ENCODE data around the gene EXOC3L4.
"Not testable (repeated sequence)": the region's sequence is repeated elsewhere in the genome, so short reads cannot be mapped to it uniquely, and the experiment has no call there.

The EXOC3L4 gene

DNA sequence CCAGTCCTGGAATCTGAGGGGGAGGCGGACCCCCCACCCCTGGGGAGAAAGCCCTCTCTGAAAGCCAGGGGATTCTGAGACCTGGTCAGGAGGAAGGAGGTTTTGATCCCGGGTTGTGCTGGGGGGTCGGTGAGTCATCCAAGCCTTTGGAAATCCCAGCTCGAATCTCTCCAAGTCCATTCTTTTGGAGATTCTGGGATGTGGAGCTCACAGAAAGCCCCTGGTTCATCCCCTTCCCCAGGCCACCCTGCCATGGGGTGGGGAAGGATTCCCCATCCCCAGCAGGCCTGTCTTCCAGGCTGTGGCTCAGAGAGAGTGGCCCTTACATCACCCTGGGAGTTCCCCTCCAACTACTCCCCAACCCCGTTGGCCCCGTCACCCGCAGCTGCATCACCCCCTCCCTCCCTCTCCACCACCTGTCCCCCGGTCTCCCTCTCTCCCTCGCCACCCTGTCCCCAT, 14.3 kb downstream of the EXOC3L4 start:
- no peak for DNase-seq

GRCh38 chr14:103109535-103110441, 15.3 kb downstream of the EXOC3L4 start:
- DNase-seq: no peak

DNA sequence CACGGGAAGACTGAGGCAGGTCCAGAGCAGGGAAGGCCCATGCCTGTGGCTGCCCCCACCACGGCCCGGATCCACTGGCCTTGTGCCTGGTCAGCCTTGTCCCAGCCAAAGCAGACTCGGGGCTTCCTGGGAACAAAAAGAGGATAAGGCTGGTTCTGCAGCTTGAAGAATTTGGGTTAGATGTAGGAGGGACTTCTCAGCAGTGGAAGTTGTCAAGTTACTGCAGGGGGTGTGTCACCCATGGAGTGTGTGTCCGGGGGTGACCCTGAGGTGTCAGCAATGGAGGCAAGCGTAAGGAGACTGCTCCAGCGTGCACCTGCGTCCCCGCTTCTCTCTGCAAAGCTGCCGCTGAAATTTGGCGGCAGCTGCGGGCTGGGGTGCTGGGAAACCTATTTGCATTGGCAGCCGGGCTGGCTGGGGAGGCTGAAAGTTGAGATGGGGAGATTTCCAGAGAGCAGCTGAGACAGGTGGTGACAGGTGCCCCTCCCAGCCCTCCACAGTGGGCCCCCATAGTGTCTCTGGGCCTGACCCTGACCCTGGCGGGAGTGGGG, 16.2 kb downstream of the EXOC3L4 start:
- DNase-seq: no peak

- DNase-seq: no peak
Measured at GRCh38 chr14:103111232-103111868, 16.8 kb downstream of the EXOC3L4 start.

DNA sequence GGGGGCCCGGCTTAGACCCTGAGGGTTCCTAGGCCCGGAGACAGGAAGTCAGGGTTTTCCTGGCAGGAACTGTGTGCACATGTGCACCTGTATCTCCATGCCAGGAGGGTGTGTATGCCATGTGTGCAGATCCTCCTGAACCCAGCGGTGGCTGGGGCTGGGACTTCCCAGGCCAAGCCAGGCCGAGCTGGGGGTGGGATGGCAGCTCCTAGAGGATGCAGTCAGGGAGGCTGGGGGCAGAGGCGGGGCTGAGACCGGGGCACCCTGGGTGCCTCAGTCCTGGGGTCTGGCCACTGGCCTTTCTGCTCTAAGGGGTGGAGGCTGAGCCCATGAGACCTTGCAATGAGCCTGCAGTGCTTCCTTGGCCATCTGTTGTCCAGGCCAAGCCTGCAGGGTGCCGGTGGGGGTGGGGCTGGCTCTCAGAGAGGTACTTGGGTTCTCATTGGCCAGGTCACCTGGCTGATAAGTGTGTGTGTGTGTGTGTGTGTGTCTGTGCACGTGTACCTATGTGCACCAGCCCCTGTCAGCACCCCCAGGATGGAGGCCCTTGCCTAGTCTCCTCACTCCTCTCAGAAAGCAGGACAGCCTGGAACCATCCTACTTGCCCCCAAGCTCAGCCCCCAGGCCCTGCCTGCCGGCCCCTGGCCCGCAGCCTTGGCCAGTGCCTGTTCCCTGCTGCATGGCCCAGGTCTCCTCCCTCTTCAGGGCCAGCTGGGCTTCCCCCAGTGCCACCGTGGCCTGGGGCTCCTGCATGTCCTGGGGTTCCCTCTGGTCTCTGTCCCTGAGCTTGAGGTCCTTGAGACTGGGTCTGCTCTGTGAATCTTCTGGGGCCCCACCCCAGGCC, 18.1 kb downstream of the EXOC3L4 start:
- DNase-seq: no peak

DNA sequence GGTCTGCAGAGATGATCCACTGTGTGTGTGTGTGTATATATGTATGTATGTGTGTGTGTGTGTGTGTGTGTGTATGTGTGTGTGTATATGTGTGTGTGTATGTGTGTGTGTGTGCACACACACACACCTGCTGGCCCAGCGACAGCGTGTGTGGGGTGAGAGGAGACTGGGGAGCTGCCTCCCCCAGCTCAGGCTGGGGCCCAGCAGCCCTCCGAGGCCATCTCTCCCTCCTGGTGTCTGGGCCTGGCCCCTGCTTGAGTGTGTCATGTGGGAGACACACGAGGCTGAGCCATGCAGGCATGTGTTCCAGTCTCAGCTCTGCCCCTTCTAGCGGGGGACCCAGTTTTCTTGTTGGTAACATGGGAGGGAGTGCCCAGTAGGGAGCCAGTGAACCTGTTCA, 18.8 kb downstream of the EXOC3L4 start:
- DNase-seq: no peak

GRCh38 chr14:103113774-103114173, 19.2 kb downstream of the EXOC3L4 start:
- no peak for DNase-seq

GRCh38 chr14:103115086-103115679, 20.7 kb downstream of the EXOC3L4 start:
- DNase-seq: not testable (repeated sequence)

GRCh38 chr14:103115845-103116572, 21.5 kb downstream of the EXOC3L4 start:
- no peak for DNase-seq

DNA sequence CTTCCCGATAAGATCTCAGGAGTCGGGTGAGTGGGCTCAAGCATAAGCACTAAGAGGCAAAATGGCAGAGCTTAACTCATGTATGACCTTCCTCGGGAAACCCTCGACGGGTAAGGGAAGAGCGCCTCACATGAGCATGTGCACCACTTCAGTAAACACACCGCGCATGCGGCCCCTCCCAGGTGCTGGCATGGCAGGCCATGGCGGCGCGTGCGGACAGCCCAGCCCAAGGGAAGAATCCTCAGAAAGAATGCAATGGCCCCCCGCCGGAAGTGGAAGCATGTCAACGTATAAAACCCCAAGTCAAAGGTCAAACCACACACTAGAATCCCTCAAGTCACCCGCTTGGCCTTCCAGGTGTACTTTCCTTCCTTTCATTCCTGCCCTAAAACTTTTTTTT, 22.1 kb downstream of the EXOC3L4 start:
- DNase-seq: no peak

DNA sequence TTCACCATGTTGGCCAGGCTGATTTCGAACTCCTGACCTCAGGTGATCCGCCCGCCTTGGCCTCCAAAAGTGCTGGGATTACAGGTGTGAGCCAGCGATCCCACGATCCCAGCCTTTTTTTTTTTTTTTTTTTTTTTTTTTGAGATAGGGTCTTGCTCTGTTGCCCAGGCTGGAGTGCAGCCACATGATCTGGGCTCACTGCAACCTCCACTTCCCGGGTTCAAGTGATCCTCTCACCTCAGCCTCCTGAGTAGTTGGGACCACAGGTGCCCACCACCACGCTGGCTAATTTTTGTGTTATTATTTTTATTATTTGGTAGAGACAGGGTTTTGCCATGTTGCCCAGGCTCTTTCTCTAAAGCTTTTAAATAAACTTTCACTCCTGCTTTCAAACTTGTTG, 23.0 kb downstream of the EXOC3L4 start:
- DNase-seq: not testable (repeated sequence)

DNA sequence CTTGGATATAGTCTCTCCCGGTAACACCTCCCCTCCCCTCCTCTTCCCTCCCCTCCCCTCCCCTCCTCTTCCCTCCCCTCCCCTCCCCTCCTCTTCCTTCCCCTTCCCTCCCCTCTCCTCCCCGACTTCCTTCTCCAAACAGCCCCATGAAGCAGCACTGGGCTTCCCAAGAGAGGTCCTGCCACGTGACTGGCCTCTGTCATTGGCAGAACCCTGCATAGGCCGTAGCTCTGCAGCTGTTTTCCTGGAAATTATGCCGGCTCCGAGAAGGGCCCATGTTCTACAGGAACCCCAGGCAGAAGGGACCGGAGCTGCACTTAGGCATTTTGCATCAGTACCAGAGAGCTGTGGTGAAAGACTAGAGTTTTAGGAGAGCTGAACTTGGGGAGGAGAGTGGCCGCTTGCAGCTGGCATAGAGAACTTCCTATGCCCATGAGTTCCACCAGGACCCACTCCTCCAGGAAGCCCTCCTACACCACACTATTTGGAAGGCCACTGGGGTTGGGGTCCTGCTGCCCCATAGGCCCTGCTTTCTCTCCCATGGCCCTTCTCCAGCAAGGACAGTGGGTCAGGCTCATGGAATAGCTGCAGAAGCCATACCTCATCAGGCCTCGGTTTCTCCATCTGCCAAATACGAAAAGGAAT, 23.6 kb downstream of the EXOC3L4 start:
- no peak for DNase-seq

GRCh38 chr14:103118663-103119404, 24.3 kb downstream of the EXOC3L4 start:
- DNase-seq: no peak

DNA sequence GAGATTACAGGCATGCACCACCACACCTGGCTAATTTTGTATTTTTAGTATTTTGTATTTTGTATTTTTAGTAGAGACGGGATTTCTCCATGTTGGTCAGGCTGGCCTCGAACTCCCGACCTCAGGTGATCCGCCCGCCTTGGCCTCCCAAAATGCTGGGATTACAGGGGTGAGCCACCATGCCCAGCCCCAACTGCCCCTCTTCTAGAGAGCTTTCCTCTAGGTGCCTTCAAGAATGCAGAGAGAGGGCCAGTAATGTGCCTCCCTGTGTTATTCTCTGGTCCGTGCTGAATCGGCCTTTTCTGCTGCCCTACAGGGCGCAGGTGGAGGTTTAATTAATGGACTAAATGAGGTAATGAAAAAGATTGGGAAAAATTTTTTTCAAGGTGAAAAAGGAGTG, 25.0 kb downstream of the EXOC3L4 start:
- not testable (repeated sequence) for DNase-seq

GRCh38 chr14:103121121-103121845, 26.8 kb downstream of the EXOC3L4 start:
- DNase-seq: peak; percentile 28

DNA sequence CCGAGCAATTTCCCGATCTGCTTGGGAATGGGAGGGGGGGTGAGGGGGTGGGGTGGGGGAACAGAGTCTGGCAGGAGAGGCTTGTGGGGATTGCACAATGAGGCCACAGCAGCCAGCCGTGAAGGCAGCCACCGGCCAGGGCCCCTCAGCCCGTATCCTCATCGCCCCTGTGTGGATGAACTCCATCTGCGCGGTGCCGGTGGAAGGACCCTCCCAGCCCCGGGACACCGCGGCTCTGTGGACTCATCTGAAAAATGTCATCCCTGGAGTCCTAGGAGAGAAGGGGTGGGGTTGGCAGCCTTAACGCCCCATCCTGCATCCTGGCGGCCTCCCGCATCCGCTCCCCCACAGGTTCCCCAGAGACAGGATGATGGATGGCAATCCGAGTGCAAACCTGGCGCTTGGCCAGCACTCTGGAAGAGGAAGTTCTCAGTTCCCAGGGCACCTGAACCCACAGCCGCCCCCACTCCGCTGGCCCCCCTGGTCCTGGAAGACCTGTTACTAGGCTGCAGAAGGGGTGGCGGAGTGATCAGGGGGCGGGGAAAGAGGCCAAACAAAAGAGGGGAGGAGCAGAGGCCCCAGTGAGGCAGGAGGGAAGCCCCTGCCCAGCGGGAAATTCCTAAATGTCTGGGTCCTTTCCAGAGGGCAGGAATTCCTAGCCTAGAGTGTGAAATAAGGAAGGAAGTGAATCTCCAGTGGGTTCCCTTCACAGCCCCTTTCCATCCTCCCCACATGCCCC, 27.5 kb downstream of the EXOC3L4 start:
- DNase-seq: peak; percentile 97

- peak; percentile 75 for DNase-seq
Measured at GRCh38 chr14:103122585-103122946, 28.0 kb downstream of the EXOC3L4 start.

- peak; percentile 75 for DNase-seq
Measured at GRCh38 chr14:103122947-103123633, 28.6 kb downstream of the EXOC3L4 start, which contains the start of gene TNFAIP2. Gene TNFAIP2, plus strand, starts transcription at chr14:103123461. Its CDS starts 2,997 bp downstream, at chr14:103126458.

Measured in DMS79 treated with DMSO at 0.1 percent for 48 hours (cell line).